ENCODE results near the gene HUNK.

- no peak for TF ChIP-seq SUZ12 (IDR thresholded peaks at IDR 0.05; ENCODE audit: low read length)
- TF ChIP-seq CTCF (IDR thresholded peaks at IDR 0.05; ENCODE audit: control extremely low read depth in 1 of 3, insufficient read depth in 1 of 3, low read depth in 1 of 3, low read length in 3 of 3) = no peak
- no peak for TF ChIP-seq RAD21 (IDR thresholded peaks at IDR 0.05 in 1 of 2, conservative IDR thresholded peaks at IDR 0.05 in 1 of 2; ENCODE audit: low read depth in 2 of 2, low read length in 2 of 2)
- TF ChIP-seq MAX (IDR thresholded peaks at IDR 0.05) = no peak
- no peak for TF ChIP-seq CHD7 (IDR thresholded peaks at IDR 0.05; ENCODE audit: insufficient replicate concordance, low read length)
- TF ChIP-seq EGR1 (IDR thresholded peaks at IDR 0.05; ENCODE audit: borderline replicate concordance, low read depth, low read length) = no peak
- TF ChIP-seq USF2 (IDR thresholded peaks at IDR 0.05; ENCODE audit: low read length) = no peak
- TF ChIP-seq CREB1 (IDR thresholded peaks at IDR 0.05) = no peak
Measured at GRCh38 chr21:31882711-31883110, 9.9 kb downstream of the HUNK start.
